CD4-positive, alpha-beta T cell (primary cell): ENCODE data around the gene ENG. TPM values are rescaled to one million over a fixed set of nuclear protein-coding genes. Genes with fewer than 3 reads are reported as not detected.

Experiments used
- ATAC-seq: fragments of 200-7000 bp; cut with Tn5 transposase; one replicate; pipeline ENCODE4 v1.10.0; 2022; ENCODE audit warnings: mild to moderate bottlenecking; ENCODE audit not compliant: poor library complexity
- CTCF ChIA-PET: fragments of 350-600 bp; sonication (Branson Sonifier 250); formaldehyde crosslinking; loops from one replicate; lab custom pipeline; 2021; ENCODE audit warnings: antibody characterized with exemption, inconsistent platforms; lab: Charles Lee
- POLR2A ChIA-PET: fragments of 350-600 bp; sonication (Branson Sonifier 250); formaldehyde crosslinking; loops from one replicate; lab custom pipeline; 2021; ENCODE audit warnings: antibody characterized with exemption, inconsistent platforms; lab: Charles Lee
- DNase-seq, 14 experiments: peaks; one replicate each; pipeline ENCODE4 v3.0.0-alpha.2; 2013 to 2020; ENCODE audit warnings: mixed read lengths in 2 of 14
- H3K27ac ChIP-seq, 2 donors: one replicate each; pipeline versions ENCODE4 v1.5.1 to v1.7.0; 2013; ENCODE audit warnings: low read length in 2 of 2, low read depth in 1 of 2, mild to moderate bottlenecking in 1 of 2
- H3K27me3 ChIP-seq, 2 experiments: 1 replicate in 1 of 2; 2 replicates in 1 of 2; pipeline versions ENCODE4 v1.6.1 to v1.7.0; 2013; ENCODE audit warnings: low read length in 2 of 2, control low read depth in 1 of 2, mild to moderate bottlenecking in 1 of 2, moderate library complexity in 1 of 2; ENCODE audit not compliant: insufficient read depth in 2 of 2, control insufficient read depth in 1 of 2
- H3K36me3 ChIP-seq: one replicate; pipeline ENCODE4 v1.6.1; 2013; ENCODE audit warnings: low read length, control low read depth; ENCODE audit not compliant: insufficient read depth
- H3K4me1 ChIP-seq: one replicate; pipeline ENCODE4 v1.6.1; 2013; ENCODE audit warnings: low read length, control low read depth; ENCODE audit not compliant: insufficient read depth
- H3K4me3 ChIP-seq: one replicate; pipeline ENCODE4 v1.5.1; 2013; ENCODE audit warnings: mild to moderate bottlenecking, low read length, moderate library complexity
- H3K9me3 ChIP-seq, 2 experiments: 1 replicate in 1 of 2; 2 replicates in 1 of 2; pipeline versions ENCODE4 v1.6.1 to v1.7.0; 2013; ENCODE audit warnings: low read length in 2 of 2, mild to moderate bottlenecking in 2 of 2, control low read depth in 1 of 2, moderate library complexity in 1 of 2; ENCODE audit not compliant: control insufficient read depth in 1 of 2, insufficient read depth in 1 of 2
- H3K27ac Mint-ChIP-seq: one replicate; pipeline ENCODE4 v1.8.0; 2020; ENCODE audit warnings: mixed read lengths
- H3K27me3 Mint-ChIP-seq: one replicate; pipeline ENCODE4 v1.8.0; 2021; ENCODE audit warnings: mixed read lengths
- H3K36me3 Mint-ChIP-seq: one replicate; pipeline ENCODE4 v1.8.0; 2021; ENCODE audit warnings: low read depth, mixed read lengths
- H3K4me1 Mint-ChIP-seq: one replicate; pipeline ENCODE4 v1.8.0; 2021; ENCODE audit warnings: low read depth, mixed read lengths
- H3K4me3 Mint-ChIP-seq: one replicate; pipeline ENCODE4 v1.8.0; 2020; ENCODE audit warnings: mild to moderate bottlenecking, mixed read lengths
- H3K9me3 Mint-ChIP-seq: one replicate; pipeline ENCODE4 v1.8.0; 2020; ENCODE audit warnings: mixed read lengths
- intact Hi-C, 2 experiments: fragments of 100-400 bp; cut with DNase I in 1 of 2; cut with micrococcal nuclease in 1 of 2; formaldehyde crosslinking; loops; one replicate each; pipeline versions ENCODE4 v1.15.1 to v1.9.0; 2023 to 2025; cut with DNase I, micrococcal nuclease
- total RNA-seq, 174 experiments: library from RNA in 2 of 174; stranded (reverse) in 2 of 174; gene quantifications; one replicate each; pipeline ENCODE4 v1.2.3 and lab custom pipeline; 2021 to 2026
- TF ChIP-seq, protein P1 (sequence below): fragments of 200-600 bp; IDR thresholded peaks from one replicate; pipeline ENCODE4 v1.8.0; 2022; ENCODE audit warnings: antibody characterized with exemption, mild to moderate bottlenecking

The ENG gene
- total RNA-seq, 2 experiments from 2014 or later = 2.5 to 2.6 TPM

- H3K27me3 ChIP-seq = no peaks in the 10 kb centered on the region
- H3K4me1 ChIP-seq = peaks cover 64% of the 10 kb centered on the region
- Mint-ChIP-seq H3K27me3 (no peaks in the 10 kb centered on the region), H3K4me1 (peaks cover 45% of the 10 kb centered on the region), H3K4me3 (peak within 1 kb of the TSS; percentile 95), H3K27ac (peak within 1 kb of the TSS; percentile 86), H3K36me3 (peaks cover 50% of the 10 kb centered on the region), H3K9me3 (no peaks in the 10 kb centered on the region)
- peaks cover 13 to 24% of the 10 kb centered on the region in 2 experiments for H3K9me3 ChIP-seq
- POLR2A ChIA-PET = interaction anchor here (0.8 to 3.1 kb wide), 8 partner anchors 11 to 225 kb away, joined by 3 to 16 read pairs (median 3); partner anchors contain the start of genes CDK9, PIP5KL1 and ST6GALNAC4
- CTCF ChIA-PET = interaction anchor here (0.8 to 2.2 kb wide), 3 partner anchors 11 to 165 kb away, joined by 4 to 6 read pairs (median 5); partner anchors contain the start of gene TOR2A
- intact Hi-C loops = loop anchor here (1.0 to 5.0 kb wide), 2 partner anchors 18 to 37 kb away; partner anchors contain the start of gene ST6GALNAC4 (in 1 of the 2)
- H3K36me3 ChIP-seq = peaks cover 27% of the 10 kb centered on the region
- ATAC-seq (peak; percentile 76), DNase-seq (peak in 13 of 14 experiments; percentile 32 to 86 (median 61))
- peak within 1 kb of the TSS; percentile 36 to 56 for H3K27ac ChIP-seq
- TF ChIP-seq, protein P1, sequence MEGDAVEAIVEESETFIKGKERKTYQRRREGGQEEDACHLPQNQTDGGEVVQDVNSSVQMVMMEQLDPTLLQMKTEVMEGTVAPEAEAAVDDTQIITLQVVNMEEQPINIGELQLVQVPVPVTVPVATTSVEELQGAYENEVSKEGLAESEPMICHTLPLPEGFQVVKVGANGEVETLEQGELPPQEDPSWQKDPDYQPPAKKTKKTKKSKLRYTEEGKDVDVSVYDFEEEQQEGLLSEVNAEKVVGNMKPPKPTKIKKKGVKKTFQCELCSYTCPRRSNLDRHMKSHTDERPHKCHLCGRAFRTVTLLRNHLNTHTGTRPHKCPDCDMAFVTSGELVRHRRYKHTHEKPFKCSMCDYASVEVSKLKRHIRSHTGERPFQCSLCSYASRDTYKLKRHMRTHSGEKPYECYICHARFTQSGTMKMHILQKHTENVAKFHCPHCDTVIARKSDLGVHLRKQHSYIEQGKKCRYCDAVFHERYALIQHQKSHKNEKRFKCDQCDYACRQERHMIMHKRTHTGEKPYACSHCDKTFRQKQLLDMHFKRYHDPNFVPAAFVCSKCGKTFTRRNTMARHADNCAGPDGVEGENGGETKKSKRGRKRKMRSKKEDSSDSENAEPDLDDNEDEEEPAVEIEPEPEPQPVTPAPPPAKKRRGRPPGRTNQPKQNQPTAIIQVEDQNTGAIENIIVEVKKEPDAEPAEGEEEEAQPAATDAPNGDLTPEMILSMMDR = no peak
- H3K4me3 ChIP-seq = peak within 1 kb of the TSS; percentile 89
Observed at GRCh38 chr9:127899128-127899943, 44.9 kb upstream of the ENG start, which contains the start of gene ST6GALNAC6. Gene ST6GALNAC6, minus strand, starts transcription at chr9:127899603. Its CDS starts 1,622 bp downstream, at chr9:127897981.

DNA sequence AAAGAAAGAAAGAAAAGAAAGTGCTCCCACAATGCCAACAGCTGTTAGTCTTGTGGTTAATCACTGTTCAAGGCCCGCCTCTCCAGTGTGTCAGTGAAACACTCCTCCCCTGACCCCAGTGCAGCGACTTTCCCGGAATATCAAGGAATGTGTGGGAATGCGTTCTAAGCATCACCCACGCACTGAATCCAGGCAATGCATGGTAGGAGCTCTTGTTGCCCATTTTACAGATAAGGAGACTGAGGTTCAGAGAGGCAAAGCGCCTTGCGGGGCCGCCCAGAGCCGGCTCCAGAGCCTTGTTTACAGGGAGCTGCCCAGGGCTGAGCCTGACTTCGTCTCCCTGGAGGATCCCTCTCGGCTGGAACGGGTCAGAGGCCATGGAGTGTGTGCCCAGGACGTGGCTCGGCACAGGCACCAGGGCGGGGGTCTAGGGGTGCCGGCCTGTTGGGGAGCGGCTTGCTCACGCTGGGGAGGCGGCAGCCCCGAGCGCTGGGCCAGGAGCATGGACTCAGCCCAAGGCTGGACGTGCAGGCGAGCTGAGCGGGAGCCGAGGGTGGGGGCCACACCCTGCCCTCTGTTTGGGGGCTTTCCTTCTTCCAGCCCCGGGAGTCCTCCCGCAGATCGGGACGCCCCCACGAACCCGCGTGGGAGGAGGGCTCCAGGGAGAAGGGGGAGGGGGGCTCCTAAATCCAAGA lies 44.1 kb upstream of the ENG start:
- H3K27me3 ChIP-seq = no peaks in the 10 kb centered on the region
- intact Hi-C loops = loop anchor here (1.0 to 5.0 kb wide), 2 partner anchors 19 to 36 kb away; partner anchors contain the start of gene ST6GALNAC4 (in 1 of the 2)
- H3K9me3 ChIP-seq = peaks cover 15 to 28% of the 10 kb centered on the region in 2 experiments
- TF ChIP-seq, protein P1 = no peak
- POLR2A ChIA-PET = interaction anchor here (1.0 to 3.1 kb wide), 9 partner anchors 7 to 129 kb away, joined by 3 to 16 read pairs (median 3); partner anchors contain the start of genes CDK9, PIP5KL1 and ST6GALNAC4
- peak overlapping the region; percentile 9 to 21 for H3K27ac ChIP-seq
- H3K4me3 Mint-ChIP-seq = peak overlapping the region; percentile 95
- peak overlapping the region; percentile 86 for H3K27ac Mint-ChIP-seq
- H3K4me3 ChIP-seq = peak overlapping the region; percentile 89
- ATAC-seq = peak; percentile 15
- peaks cover 56% of the 10 kb centered on the region for H3K4me1 ChIP-seq
- CTCF ChIA-PET = interaction anchor here (0.9 to 2.2 kb wide), 2 partner anchors 12 to 29 kb away, joined by 5 read pairs; no protein-coding TSS in a partner anchor
- H3K9me3 Mint-ChIP-seq = no peaks in the 10 kb centered on the region
- H3K4me1 Mint-ChIP-seq = peaks cover 42% of the 10 kb centered on the region
- peaks cover 35% of the 10 kb centered on the region for H3K36me3 ChIP-seq
- peaks cover 50% of the 10 kb centered on the region for H3K36me3 Mint-ChIP-seq
- H3K27me3 Mint-ChIP-seq = no peaks in the 10 kb centered on the region
- peak in 2 of 14 experiments; percentile 32 to 49 for DNase-seq

- Mint-ChIP-seq H3K9me3 (no peaks in the 10 kb centered on the region), H3K4me3 (peak overlapping the region; percentile 58)
Observed at GRCh38 chr9:127897193-127897692, 42.8 kb upstream of the ENG start.

More at GRCh38 chr9:127897193-127897692, 42.8 kb upstream of the ENG start:
- intact Hi-C loops = loop anchor here in 1 of 2 experiments (5.0 kb wide), 1 partner anchor 35 kb away; no protein-coding TSS in a partner anchor
- Histone ChIP-seq H3K4me1 (peaks cover 43% of the 10 kb centered on the region), H3K9me3 (peaks cover 22 to 32% of the 10 kb centered on the region in 2 experiments), H3K27me3 (no peaks in the 10 kb centered on the region), H3K4me3 (no peak overlapping the region), H3K36me3 (peaks cover 46% of the 10 kb centered on the region), H3K27ac (no peak overlapping the region)
- peak in 3 of 14 experiments; percentile 45 to 57 (median 51) for DNase-seq
- H3K36me3 Mint-ChIP-seq = peaks cover 61% of the 10 kb centered on the region
- CTCF ChIA-PET = interaction anchor here (1.3 kb wide), 1 partner anchor 24 kb away, joined by 3 read pairs; no protein-coding TSS in a partner anchor
- peak overlapping the region; percentile 86 for H3K27ac Mint-ChIP-seq
- TF ChIP-seq, protein P1 = no peak
- no peaks in the 10 kb centered on the region for H3K27me3 Mint-ChIP-seq
- POLR2A ChIA-PET = interaction anchor here (0.9 to 1.7 kb wide), 3 partner anchors 9 to 34 kb away, joined by 3 to 8 read pairs (median 4); no protein-coding TSS in a partner anchor
- H3K4me1 Mint-ChIP-seq = peaks cover 39% of the 10 kb centered on the region
- no peak for ATAC-seq
